Transverse colon (tissue), 4 donors: ENCODE measurements around the gene CNPPD1. TPM values are rescaled to one million over a fixed set of nuclear protein-coding genes. Genes with fewer than 3 reads are reported as not detected.

ENCODE experiments used
- DNase-seq: peaks from one replicate; pipeline ENCODE4 v3.0.0-alpha.2; 2019
- H3K27ac ChIP-seq, 4 donors: fragments of 200-600 bp; sonication (generic); 2 replicates each; pipeline ENCODE4 v1.5.1; 2016 to 2018; ENCODE audit warnings: inconsistent platforms in 4 of 4
- H3K27me3 ChIP-seq: fragments of 200-600 bp; sonication (generic); 2 replicates; pipeline ENCODE4 v1.5.1; 2017; ENCODE audit warnings: inconsistent platforms
- H3K36me3 ChIP-seq, 4 donors: fragments of 200-600 bp; sonication (generic); 2 replicates each; pipeline ENCODE4 v1.5.1; 2017 to 2019; ENCODE audit warnings: inconsistent platforms in 4 of 4
- H3K4me1 ChIP-seq, 4 donors: fragments of 200-600 bp; sonication (generic); 2 replicates each; pipeline ENCODE4 v1.5.1; 2017 to 2020; ENCODE audit warnings: inconsistent platforms in 4 of 4
- H3K4me3 ChIP-seq, 4 donors: fragments of 200-600 bp; sonication (generic); 1 replicate in 1 of 4; 2 replicates in 3 of 4; pipeline versions ENCODE4 v1.5.1 to v1.6.1; 2017 to 2019; ENCODE audit warnings: inconsistent platforms in 4 of 4
- H3K9me3 ChIP-seq, 2 donors: fragments of 200-600 bp; sonication (generic); 2 replicates each; pipeline ENCODE4 v1.5.1; 2017 to 2019; ENCODE audit warnings: inconsistent platforms in 2 of 2
- EP300 ChIP-seq: sonication (generic); formaldehyde crosslinking; IDR thresholded peaks from one replicate; pipeline ENCODE4 v1.6.1; 2017; ENCODE audit warnings: antibody characterized with exemption, low read depth
- POLR2A ChIP-seq: fragments of 450-650 bp; IDR thresholded peaks from one replicate; pipeline ENCODE4 v1.6.1; 2016; ENCODE audit warnings: antibody characterized with exemption, mild to moderate bottlenecking, moderate library complexity
- POLR2AphosphoS5 ChIP-seq, 3 donors: sonication (generic); formaldehyde crosslinking; IDR thresholded peaks; one replicate each; pipeline ENCODE4 v1.6.1; 2016; ENCODE audit warnings: antibody characterized with exemption in 3 of 3
- WGBS, 2 donors: methylation state at CpG; one replicate each; pipeline ENCODE4 v1.1.5; 2018; ENCODE audit warnings: low coverage in 1 of 2; 5-methylcytosine and 5-hydroxymethylcytosine counted together
- in situ Hi-C, 4 donors: fragments of 200-750 bp; cut with MboI; loops; one replicate each; pipeline versions ENCODE4 v1.15.0 to v1.15.1; 2017; ENCODE audit warnings: low sequenced_read_pairs in 3 of 4, low pct_ligation_motif_present in 1 of 4, low pct_unique_long_range_greater_than_20kb in 1 of 4
- intact Hi-C: fragments of 100-400 bp; cut with DNase I; formaldehyde crosslinking; loops from one replicate; pipeline ENCODE4 v1.15.1; 2023; ENCODE audit warnings: low total_unique reads
- total RNA-seq, 4 donors: library from RNA; depleted of rRNA; stranded (reverse); fragments of >200 nt; gene quantifications; one replicate each; pipeline ENCODE4 v1.1.0, GENCODE V29; 2016
- TF ChIP-seq, protein P1 (sequence below), 5 experiments: fragments of 200-600 bp in 3 of 5; fragments of 450-650 bp in 2 of 5; sonication (generic) in 3 of 5; IDR thresholded peaks; 1 replicate in 2 of 5; 2 replicates in 3 of 5; pipeline ENCODE4 v1.5.1; 2016 to 2017; ENCODE audit warnings: antibody characterized with exemption in 5 of 5, inconsistent platforms in 3 of 5, mild to moderate bottlenecking in 2 of 5, moderate library complexity in 1 of 5

Gene CNPPD1
- total RNA-seq, 4 donors from 2014 or later: 50.4 to 114 (median 106) TPM

- peak overlapping the region; percentile 76 to 87 (median 82) for H3K27ac ChIP-seq
- in situ Hi-C loops: loop anchor here in 2 of 4 donors (10.0 kb wide), 2 partner anchors 61 to 71 kb away; partner anchors contain the start of gene IHH (in 1 of the 2)
- 48 to 63% methylated on average over 4 to 10 of the region's 10 CpGs for WGBS, 2 donors
Observed at GRCh38 chr2:219125225-219125885, 51.4 kb downstream of the CNPPD1 start.

GRCh38 chr2:219124381-219125110, 52.2 kb downstream of the CNPPD1 start:
- H3K9me3 ChIP-seq: no peaks in the 10 kb centered on the region
- H3K4me3 ChIP-seq: peak overlapping the region in 1 of 4 donors; percentile 15
- in situ Hi-C loops (loop anchor here in 2 of 4 donors (10.0 kb wide), 2 partner anchors 60 to 70 kb away; partner anchors contain the start of gene IHH (in 1 of the 2)), intact Hi-C loops (no loop called here)
- peak overlapping the region; percentile 76 to 87 (median 82) for H3K27ac ChIP-seq
- no peaks in the 10 kb centered on the region for H3K27me3 ChIP-seq
- no peaks in the 10 kb centered on the region for H3K36me3 ChIP-seq
- 33 to 67% methylated on average over 1 to 4 of the region's 4 CpGs for WGBS, 2 donors
- peaks cover 14 to 72% (median 57%) of the 10 kb centered on the region in 4 donors for H3K4me1 ChIP-seq
- TF ChIP-seq EP300 (no peak), POLR2A (peak; percentile 41)
- TF ChIP-seq, protein P1, sequence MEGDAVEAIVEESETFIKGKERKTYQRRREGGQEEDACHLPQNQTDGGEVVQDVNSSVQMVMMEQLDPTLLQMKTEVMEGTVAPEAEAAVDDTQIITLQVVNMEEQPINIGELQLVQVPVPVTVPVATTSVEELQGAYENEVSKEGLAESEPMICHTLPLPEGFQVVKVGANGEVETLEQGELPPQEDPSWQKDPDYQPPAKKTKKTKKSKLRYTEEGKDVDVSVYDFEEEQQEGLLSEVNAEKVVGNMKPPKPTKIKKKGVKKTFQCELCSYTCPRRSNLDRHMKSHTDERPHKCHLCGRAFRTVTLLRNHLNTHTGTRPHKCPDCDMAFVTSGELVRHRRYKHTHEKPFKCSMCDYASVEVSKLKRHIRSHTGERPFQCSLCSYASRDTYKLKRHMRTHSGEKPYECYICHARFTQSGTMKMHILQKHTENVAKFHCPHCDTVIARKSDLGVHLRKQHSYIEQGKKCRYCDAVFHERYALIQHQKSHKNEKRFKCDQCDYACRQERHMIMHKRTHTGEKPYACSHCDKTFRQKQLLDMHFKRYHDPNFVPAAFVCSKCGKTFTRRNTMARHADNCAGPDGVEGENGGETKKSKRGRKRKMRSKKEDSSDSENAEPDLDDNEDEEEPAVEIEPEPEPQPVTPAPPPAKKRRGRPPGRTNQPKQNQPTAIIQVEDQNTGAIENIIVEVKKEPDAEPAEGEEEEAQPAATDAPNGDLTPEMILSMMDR (IDR thresholded peaks at IDR 0.05): no peak
- peak; percentile 77 for DNase-seq

More at GRCh38 chr2:219125225-219125885, 51.4 kb downstream of the CNPPD1 start:
- TF ChIP-seq POLR2AphosphoS5 (IDR thresholded peaks at IDR 0.05): peak in 2 of 3 donors; percentile 80 to 83
- TF ChIP-seq, protein P1 (IDR thresholded peaks at IDR 0.05): no peak
- peak; percentile 67 for TF ChIP-seq POLR2A
- peak; percentile 69 for TF ChIP-seq EP300
- Histone ChIP-seq H3K36me3 (no peaks in the 10 kb centered on the region), H3K27me3 (no peaks in the 10 kb centered on the region), H3K4me1 (peaks cover 14 to 69% (median 57%) of the 10 kb centered on the region in 4 donors), H3K4me3 (no peak overlapping the region), H3K9me3 (no peaks in the 10 kb centered on the region)
- DNase-seq: peak; percentile 85
- intact Hi-C loops: no loop called here

- WGBS, 2 donors: 51 to 58% methylated on average over 2 to 8 of the region's 8 CpGs
- Histone ChIP-seq H3K36me3 (no peaks in the 10 kb centered on the region), H3K4me3 (peak overlapping the region in 1 of 4 donors; percentile 15), H3K27ac (peak overlapping the region; percentile 76 to 87 (median 82)), H3K9me3 (no peaks in the 10 kb centered on the region), H3K4me1 (peaks cover 14 to 72% (median 63%) of the 10 kb centered on the region in 4 donors), H3K27me3 (no peaks in the 10 kb centered on the region)
- DNase-seq: peak; percentile 71
- intact Hi-C loops (no loop called here), in situ Hi-C loops (loop anchor here in 2 of 4 donors (10.0 kb wide), 2 partner anchors 59 to 69 kb away; partner anchors contain the start of gene IHH (in 1 of the 2))
- TF ChIP-seq EP300: no peak
- peak in 1 of 3 donors; percentile 35 for TF ChIP-seq POLR2AphosphoS5 (IDR thresholded peaks at IDR 0.05)
- TF ChIP-seq, protein P1 (IDR thresholded peaks at IDR 0.05): peak in 1 of 5 experiments; percentile 3
Observed at GRCh38 chr2:219123356-219124135, 53.2 kb downstream of the CNPPD1 start.
